ENCODE results near the gene SYNE3.
A peak's percentile ranks its signal among the peaks of the same experiment; 100 is the strongest.

SYNE3 gene, protein sequence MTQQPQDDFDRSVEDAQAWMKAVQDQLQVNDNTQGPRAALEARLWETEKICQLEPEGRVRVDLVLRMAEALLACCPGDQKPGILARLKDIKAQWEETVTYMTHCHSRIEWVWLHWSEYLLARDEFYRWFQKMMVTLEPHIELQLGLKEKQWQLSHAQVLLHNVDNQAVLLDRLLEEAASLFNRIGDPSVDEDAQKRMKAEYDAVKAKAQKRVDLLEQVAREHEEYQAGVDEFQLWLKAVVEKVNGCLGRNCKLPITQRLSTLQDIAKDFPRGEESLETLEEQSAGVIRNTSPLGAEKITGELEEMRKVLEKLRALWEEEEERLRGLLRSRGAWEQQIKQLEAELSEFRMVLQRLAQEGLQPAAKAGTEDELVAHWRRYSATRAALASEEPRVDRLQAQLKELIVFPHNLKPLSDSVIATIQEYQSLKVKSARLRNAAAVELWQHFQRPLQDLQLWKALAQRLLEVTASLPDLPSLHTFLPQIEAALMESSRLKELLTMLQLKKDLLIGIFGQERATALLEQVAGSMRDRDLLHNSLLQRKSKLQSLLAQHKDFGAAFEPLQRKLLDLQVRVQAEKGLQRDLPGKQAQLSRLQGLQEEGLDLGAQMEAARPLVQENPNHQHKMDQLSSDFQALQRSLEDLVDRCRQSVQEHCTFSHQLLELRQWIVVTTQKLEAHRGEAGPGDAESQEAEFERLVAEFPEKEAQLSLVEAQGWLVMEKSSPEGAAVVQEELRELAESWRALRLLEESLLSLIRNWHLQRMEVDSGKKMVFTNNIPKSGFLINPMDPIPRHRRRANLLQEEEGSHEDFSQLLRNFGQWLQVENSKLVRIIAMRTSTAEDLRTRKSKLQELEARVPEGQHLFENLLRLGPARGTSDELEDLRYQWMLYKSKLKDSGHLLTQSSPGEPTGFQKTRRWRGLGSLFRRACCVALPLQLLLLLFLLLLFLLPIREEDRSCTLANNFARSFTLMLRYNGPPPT

DNA sequence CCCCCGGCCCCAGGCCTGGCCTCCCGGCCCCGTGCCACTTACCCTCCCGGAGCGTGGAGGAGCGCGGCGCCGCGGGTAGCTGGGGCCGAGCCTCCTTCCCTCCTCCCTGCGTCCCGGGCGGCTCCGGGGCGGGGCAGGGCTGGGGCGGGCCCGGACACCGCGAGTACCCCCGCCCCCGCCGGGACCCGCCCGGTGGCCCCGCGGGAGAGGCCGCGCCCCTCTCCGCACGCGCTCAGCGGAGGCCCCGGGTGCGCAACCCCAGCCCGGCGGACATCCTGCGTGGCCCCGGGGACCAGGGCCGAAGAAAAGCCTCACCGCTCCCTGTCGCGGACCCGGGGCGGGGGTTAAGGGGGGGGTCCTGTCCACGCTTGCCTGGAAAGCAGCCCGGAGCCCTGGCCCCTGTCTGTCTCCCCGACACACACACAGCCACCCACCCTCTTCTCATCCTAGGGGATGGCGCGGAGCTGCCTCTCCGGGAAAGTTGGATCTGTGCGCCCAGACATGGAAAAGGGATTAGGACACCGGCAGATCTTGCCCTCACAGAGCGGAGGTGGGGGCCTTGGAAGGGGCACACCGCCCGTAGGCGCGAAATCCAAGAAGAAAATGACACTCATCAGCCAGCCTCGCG lies at the start of gene SYNE3:
TSS of gene SYNE3 (minus strand) at position 97 of the 628 bp plus-strand sequence. CDS start 40,829 bp downstream, outside the sequence.
- peak; percentile 45 for DNase-seq

DNA sequence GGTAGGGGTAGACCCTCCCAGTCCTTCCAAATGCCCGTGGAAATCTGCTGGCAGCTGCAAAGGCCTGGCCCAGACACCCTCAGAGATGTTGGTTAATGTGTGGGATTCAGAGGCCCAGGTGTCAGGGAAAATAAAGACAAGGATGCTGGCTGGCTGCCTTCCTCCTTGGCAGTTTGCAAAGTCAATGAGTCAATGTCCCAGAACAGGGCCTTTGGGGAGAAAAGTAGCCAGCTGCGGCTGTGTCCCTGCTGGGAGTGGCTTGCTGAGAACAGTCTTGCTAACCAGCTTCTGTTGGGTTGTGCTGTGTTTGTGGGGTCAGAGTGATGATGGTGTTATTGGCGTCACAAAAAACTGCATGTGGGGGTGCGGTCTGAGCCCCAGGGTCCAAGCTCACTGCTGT lies 47.6 kb upstream of the SYNE3 start:
- DNase-seq: no peak

- no peak for DNase-seq
These were observed 46.6 kb upstream of the SYNE3 start for GRCh38 chr14:95562892-95563685.

- DNase-seq: peak; percentile 79
These were observed 44.6 kb upstream of the SYNE3 start for GRCh38 chr14:95561001-95561412.

GRCh38 chr14:95559203-95559602 lies 42.8 kb upstream of the SYNE3 start:
- no peak for DNase-seq

GRCh38 chr14:95557832-95558231 lies 41.4 kb upstream of the SYNE3 start:
- DNase-seq: no peak

DNA sequence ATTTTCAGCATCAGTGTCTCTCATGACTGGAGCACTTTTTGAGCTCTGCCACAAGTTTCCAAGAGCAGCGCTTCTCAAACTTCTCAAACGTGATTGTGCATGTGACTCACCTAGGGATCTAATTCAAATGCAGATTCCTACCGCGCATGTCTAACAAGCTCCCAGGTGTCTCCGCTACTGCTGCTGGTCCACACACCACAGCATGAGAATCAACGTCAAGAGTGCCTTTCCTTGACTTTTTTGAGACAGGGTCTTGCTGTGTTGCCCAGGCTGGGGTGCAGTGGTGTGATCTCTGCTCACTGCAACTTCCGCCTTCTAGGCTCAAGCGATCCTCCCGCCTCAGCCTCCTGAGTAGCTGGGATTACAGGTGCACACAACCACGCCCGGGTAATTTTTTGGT lies 40.8 kb upstream of the SYNE3 start:
- DNase-seq: no peak

DNA sequence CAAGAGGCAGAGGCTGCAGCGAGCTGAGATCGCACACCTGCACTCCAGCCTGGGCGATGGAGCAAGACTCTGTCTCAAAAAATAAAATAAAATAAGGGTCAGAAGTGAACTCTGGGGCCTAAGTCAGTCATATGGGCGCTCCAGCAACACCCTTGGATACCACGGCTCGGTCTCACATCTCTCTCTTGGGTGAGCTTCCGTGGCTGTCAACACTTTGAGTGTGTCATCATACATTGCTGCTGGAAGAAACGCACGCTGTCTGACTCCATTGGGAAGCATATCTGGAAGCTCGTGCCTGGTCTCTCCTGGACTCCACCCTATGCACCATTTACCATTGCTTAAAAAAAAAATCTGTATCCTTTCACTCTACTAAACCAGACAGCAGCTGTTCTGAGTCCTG lies 38.6 kb upstream of the SYNE3 start:
- no peak for DNase-seq

DNA sequence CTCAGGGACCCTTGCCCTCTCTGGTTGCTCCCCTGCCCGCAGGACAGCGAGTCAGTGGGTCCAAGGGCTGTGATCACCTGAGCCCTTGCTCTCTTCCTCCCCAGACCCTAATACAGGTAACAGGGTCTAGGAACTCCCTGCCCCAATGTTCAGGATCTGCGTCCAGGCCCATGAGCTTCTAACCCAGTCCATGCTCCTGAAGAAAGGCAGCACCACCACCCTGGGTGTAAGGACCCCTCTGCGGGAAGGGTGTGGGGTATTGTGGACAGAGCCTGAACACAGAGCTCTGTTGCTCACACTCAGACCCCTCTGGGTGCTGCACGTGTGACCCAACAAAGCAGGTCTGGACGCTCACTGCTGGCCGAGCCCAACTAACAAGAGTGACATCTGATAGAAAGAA lies 36.7 kb upstream of the SYNE3 start:
- DNase-seq: no peak

DNA sequence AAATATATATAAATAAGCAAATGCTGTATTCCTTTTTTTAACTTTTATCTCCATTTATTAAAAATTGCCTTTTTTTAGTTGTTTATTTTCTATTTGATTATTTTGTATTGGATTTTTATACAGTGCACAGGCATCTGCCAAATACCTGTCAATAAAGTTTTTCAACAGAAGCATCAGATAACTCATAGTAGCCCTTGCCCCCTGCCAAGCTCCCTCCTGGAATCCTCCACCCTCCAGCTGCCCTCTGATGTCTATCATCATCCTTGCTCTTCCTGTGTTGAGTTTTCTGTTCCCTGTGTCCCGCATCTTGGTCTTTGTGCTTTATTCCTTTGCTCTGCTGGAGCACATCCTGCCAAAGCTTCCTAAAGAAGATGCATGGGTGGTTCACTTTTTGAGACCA lies 35.0 kb upstream of the SYNE3 start:
- DNase-seq: no peak

DNA sequence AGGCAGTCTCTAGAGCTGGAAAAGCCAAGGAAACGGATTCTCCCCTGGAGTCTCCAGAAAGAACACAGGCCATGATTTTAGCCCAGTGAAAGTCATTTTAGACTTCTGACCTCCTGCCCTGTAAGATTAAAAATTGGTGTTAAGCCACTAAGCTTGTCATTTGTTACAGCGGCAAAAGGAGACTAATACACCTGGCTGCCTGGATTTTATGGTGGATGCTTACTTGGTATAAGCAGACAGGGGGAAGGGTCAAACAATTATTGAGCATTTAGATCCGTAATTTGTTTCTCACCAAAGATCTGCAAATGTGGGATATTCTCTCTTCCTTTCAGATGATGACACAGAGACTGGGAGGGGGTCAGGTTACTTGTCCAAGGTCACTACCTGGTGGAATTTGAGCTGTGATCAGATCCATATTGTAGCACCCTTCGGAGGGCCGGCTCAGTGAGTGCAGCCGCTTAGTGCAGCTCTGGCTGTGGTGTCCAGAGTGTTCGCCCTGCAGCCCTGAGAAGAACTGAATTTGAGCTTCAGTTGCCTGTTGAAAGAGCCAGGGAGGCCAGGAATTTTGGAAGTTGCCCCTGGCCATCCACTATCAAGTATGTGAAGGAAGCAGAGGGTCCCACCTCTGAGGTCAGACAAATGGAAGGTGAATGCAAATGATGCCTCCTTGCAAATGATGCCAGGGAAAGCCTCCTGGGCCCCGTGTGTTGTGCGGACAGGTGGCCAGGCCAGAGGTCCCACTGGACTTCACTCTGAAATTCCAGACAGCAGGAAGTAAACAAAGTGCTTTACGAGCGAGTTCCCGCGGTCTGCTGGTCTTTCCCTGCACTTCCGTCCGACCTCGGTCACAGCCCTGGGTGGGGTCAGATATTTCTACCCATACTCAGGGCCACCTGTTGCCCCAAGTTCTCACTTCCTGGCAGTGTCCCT lies 33.5 kb upstream of the SYNE3 start:
- no peak for DNase-seq

- DNase-seq: no peak
These were observed 32.0 kb upstream of the SYNE3 start for GRCh38 chr14:95548328-95548929.

GRCh38 chr14:95547626-95548327 lies 31.3 kb upstream of the SYNE3 start:
- no peak for DNase-seq

GRCh38 chr14:95547272-95547625 lies 30.8 kb upstream of the SYNE3 start:
- no peak for DNase-seq

DNA sequence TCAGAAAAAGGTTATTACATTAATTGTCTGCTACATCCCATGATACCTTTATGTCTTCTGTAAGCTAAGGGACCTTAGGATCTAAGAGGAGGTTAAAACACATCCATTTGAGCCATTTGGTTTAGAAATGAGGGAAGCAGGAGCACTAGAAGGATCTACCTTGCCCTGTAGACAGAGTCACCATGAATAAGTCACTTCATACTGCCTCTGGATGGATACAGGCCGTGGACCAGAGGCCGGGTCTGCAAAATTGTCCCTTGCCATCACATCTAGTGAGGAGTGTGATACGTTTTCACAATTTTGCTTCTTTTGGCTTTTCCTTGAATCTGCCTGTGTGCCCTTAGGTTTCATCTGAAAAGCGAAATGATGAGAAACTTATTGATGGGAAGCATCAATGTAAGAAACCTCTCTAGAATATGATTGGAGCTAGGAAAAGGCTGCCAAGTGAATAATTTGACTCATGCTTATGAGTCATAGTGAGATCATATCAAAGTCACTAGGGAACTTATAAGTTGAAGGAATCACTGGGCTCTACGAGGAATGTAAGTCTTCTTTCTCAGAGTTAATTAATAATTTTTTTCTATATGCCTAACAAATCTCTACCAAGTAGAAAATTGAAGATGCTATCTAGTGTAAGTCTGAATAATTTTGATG lies 29.2 kb upstream of the SYNE3 start:
- DNase-seq: no peak

- DNase-seq: no peak
These were observed 28.1 kb upstream of the SYNE3 start for GRCh38 chr14:95544588-95544987.

GRCh38 chr14:95543021-95543420 lies 26.6 kb upstream of the SYNE3 start:
- no peak for DNase-seq

GRCh38 chr14:95541932-95542930 lies 25.8 kb upstream of the SYNE3 start:
- DNase-seq: no peak
